KMS-11 (cell line): ENCODE measurements around the gene PRND.

ENCODE experiments used
- H2AFZ ChIP-seq: fragments of 200-600 bp; sonication (generic); 2 replicates; pipeline ENCODE4 v1.6.1; 2016; ENCODE audit warnings: antibody characterized with exemption, mixed run types, low read depth
- H3K27ac ChIP-seq: fragments of 200-600 bp; sonication (generic); 2 replicates; pipeline ENCODE4 v1.6.1; 2016; ENCODE audit warnings: mild to moderate bottlenecking, mixed run types
- H3K27me3 ChIP-seq: fragments of 200-600 bp; sonication (generic); 2 replicates; pipeline ENCODE4 v1.6.1; 2017; ENCODE audit warnings: mild to moderate bottlenecking, low read depth, mixed run types, moderate library complexity; ENCODE audit not compliant: insufficient read depth
- H3K36me3 ChIP-seq: fragments of 200-600 bp; sonication (generic); 2 replicates; pipeline ENCODE4 v1.6.1; 2017; ENCODE audit warnings: mild to moderate bottlenecking, mixed run types; ENCODE audit not compliant: insufficient read depth
- H3K4me1 ChIP-seq: fragments of 200-600 bp; sonication (generic); 2 replicates; pipeline ENCODE4 v1.6.1; 2016; ENCODE audit warnings: mild to moderate bottlenecking, low read depth, mixed run types; ENCODE audit not compliant: poor library complexity, severe bottlenecking
- H3K4me2 ChIP-seq: fragments of 200-600 bp; sonication (generic); 2 replicates; pipeline ENCODE4 v1.7.0; 2016; ENCODE audit warnings: mild to moderate bottlenecking, mixed run types
- H3K4me3 ChIP-seq: fragments of 200-600 bp; sonication (generic); IDR thresholded peaks from 2 replicates; pipeline ENCODE4 v1.6.1; 2017; ENCODE audit warnings: low read depth, low read length, mixed read lengths; ENCODE audit not compliant: insufficient read depth
- H3K79me2 ChIP-seq: fragments of 200-600 bp; sonication (generic); 2 replicates; pipeline ENCODE4 v1.6.1; 2016; ENCODE audit warnings: low read depth, mixed run types; ENCODE audit not compliant: insufficient read depth
- H3K9ac ChIP-seq: fragments of 200-600 bp; sonication (generic); 2 replicates; pipeline ENCODE4 v1.6.1; 2016; ENCODE audit warnings: mild to moderate bottlenecking, mixed run types
- H4K20me1 ChIP-seq: fragments of 200-600 bp; sonication (generic); 2 replicates; pipeline ENCODE4 v1.6.1; 2016; ENCODE audit warnings: mild to moderate bottlenecking, mixed run types; ENCODE audit not compliant: insufficient read depth
- CTCF ChIP-seq: fragments of 200-600 bp; sonication (generic); conservative IDR thresholded peaks from 2 replicates; pipeline ENCODE4 v1.6.1; 2017; ENCODE audit warnings: low read depth, mild to moderate bottlenecking, antibody characterized with exemption, low read length, moderate library complexity, mixed read lengths

The PRND gene

GRCh38 chr20:4763723-4764510, 42.2 kb downstream of the PRND start:
- Histone ChIP-seq H3K4me3 (no peak overlapping the region), H3K9ac (no peak overlapping the region), H3K27me3 (no peaks in the 10 kb centered on the region)

DNA sequence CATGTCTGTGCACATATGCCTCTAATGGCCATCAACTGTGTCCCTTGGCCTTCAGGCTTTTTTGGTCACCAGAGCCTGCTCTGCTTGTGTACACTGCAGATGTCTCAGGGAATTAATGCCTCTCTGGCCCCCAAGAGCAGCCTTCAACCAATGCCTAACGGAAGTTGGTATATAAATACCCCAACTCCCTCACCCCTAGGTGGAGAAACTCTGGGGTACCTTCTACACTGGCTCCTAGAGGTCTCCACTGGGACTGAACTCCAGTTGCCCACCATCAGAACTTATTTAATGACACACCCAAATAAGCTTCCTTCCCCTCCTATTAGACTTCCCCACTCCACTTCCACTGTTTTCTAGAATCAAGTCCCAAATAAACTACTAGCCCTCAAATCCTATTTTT, 43.1 kb downstream of the PRND start:
- TF ChIP-seq CTCF: no peak
- no peaks in the 10 kb centered on the region for H3K4me1 ChIP-seq
- H3K4me2 ChIP-seq: no peak overlapping the region

More at GRCh38 chr20:4763723-4764510, 42.2 kb downstream of the PRND start:
- no peaks in the 10 kb centered on the region for H3K4me1 ChIP-seq
- no peak overlapping the region for H2AFZ ChIP-seq
- H3K27ac ChIP-seq: no peak overlapping the region
- TF ChIP-seq CTCF: no peak
- H3K4me2 ChIP-seq: no peak overlapping the region
- no peaks in the 10 kb centered on the region for H3K79me2 ChIP-seq
- no peaks in the 10 kb centered on the region for H3K36me3 ChIP-seq
- H4K20me1 ChIP-seq: no peaks in the 10 kb centered on the region

GRCh38 chr20:4765681-4766080, 44.0 kb downstream of the PRND start:
- no peak for TF ChIP-seq CTCF

More for the DNA sequence above, 43.1 kb downstream of the PRND start:
- H3K27me3 ChIP-seq: no peaks in the 10 kb centered on the region
- no peak overlapping the region for H2AFZ ChIP-seq
- no peaks in the 10 kb centered on the region for H3K79me2 ChIP-seq
- no peaks in the 10 kb centered on the region for H4K20me1 ChIP-seq
- no peak overlapping the region for H3K9ac ChIP-seq
- H3K4me3 ChIP-seq: no peak overlapping the region
- no peaks in the 10 kb centered on the region for H3K36me3 ChIP-seq
- no peak overlapping the region for H3K27ac ChIP-seq

DNA sequence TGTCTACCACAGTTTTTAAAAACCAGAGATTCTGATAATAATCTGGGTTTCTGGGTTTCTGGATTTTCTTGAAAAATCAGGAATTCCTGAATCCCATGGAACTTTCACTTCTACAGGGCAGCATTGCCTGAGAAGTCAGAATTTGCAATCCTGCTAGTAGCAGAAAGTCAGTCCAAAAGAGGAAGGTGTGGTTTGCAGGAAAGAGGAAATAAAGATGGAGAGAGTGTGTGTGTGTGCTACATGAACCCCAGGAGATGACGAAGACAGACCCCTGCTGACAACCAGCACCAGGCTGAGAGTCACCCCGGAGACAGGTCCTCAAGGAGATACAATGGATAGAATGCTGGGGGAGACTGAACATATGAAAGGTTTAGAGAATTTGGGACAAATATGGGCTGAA, 44.9 kb downstream of the PRND start:
- TF ChIP-seq CTCF: no peak
- no peak overlapping the region for H3K4me3 ChIP-seq
- no peak overlapping the region for H3K4me2 ChIP-seq

More at GRCh38 chr20:4765681-4766080, 44.0 kb downstream of the PRND start:
- Histone ChIP-seq H3K27me3 (no peaks in the 10 kb centered on the region), H3K9ac (no peak overlapping the region), H3K36me3 (no peaks in the 10 kb centered on the region), H3K4me2 (no peak overlapping the region), H4K20me1 (no peaks in the 10 kb centered on the region), H3K4me1 (no peaks in the 10 kb centered on the region), H3K4me3 (no peak overlapping the region), H2AFZ (no peak overlapping the region), H3K27ac (no peak overlapping the region), H3K79me2 (no peaks in the 10 kb centered on the region)

More for the DNA sequence above, 44.9 kb downstream of the PRND start:
- Histone ChIP-seq H4K20me1 (no peaks in the 10 kb centered on the region), H3K79me2 (no peaks in the 10 kb centered on the region), H3K27ac (no peak overlapping the region), H2AFZ (no peak overlapping the region), H3K27me3 (no peaks in the 10 kb centered on the region), H3K36me3 (no peaks in the 10 kb centered on the region), H3K9ac (no peak overlapping the region), H3K4me1 (no peaks in the 10 kb centered on the region)
